Left ventricle myocardium inferior (tissue), 1 donor: Measurements from ENCODE around the gene CARM1. TPM values are rescaled to one million over a fixed set of nuclear protein-coding genes. Genes with fewer than 3 reads are reported as not detected.

Experiments used
- DNase-seq: peaks from one replicate; pipeline ENCODE4 v3.0.0-alpha.2; 2020
- H3K27ac ChIP-seq: fragments of 200-600 bp; replicated peaks from 2 replicates; pipeline ENCODE4 v1.8.0; 2021
- H3K27me3 ChIP-seq: fragments of 200-600 bp; 2 replicates; pipeline ENCODE4 v1.8.0; 2021; ENCODE audit warnings: low read depth
- H3K36me3 ChIP-seq: fragments of 200-600 bp; 2 replicates; pipeline ENCODE4 v1.8.0; 2021
- H3K4me1 ChIP-seq: fragments of 200-600 bp; 2 replicates; pipeline ENCODE4 v1.8.0; 2021
- H3K4me3 ChIP-seq: fragments of 200-600 bp; 2 replicates; pipeline ENCODE4 v1.8.0; 2021; ENCODE audit warnings: mild to moderate bottlenecking, moderate library complexity
- H3K9me3 ChIP-seq: fragments of 200-600 bp; replicated peaks from 2 replicates; pipeline ENCODE4 v1.8.0; 2021
- intact Hi-C: fragments of 100-400 bp; cut with micrococcal nuclease; formaldehyde crosslinking; loops from one replicate; pipeline ENCODE4 v1.11.0; 2022
- total RNA-seq: library from RNA; stranded (reverse); fragmentation: NEBNext Ultra II Directional; extraction: Animal tissue kit (Norgen Biotek cat#: 25700); gene quantifications from one replicate; pipeline ENCODE4 v1.2.1, GENCODE V29; 2021
- TF ChIP-seq, protein P1 (sequence below): fragments of 200-600 bp; IDR thresholded peaks from 2 replicates; pipeline ENCODE4 v1.8.0; 2021; ENCODE audit warnings: antibody characterized with exemption, mild to moderate bottlenecking, borderline replicate concordance
- donor health status: DM: no; HTN: yes; CAD: no; lungs with severe emphysema.

CARM1 gene
- total RNA-seq, 1 donor from 2014 or later = 27.2 TPM

DNA sequence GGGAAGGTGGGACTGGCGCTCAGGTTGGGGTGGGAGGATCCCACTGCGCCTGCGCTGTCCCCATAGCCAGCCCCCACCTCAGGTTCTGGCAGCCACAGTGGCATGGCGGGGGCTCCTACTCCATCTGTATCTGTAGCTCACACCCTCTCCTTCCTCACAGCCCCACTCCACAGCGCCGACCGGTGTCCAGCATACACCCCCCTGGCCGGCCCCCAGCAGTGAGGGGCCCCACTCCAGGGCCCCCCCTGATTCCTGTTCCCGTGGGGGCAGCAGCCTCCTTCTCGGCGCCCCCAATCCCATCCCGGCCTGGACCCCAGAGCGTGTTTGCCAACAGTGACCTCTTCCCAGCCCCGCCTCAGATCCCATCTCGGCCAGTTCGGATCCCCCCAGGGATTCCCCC is 41.4 kb upstream of the CARM1 start:
- peaks cover 93% of the 10 kb centered on the region for H3K36me3 ChIP-seq
- H3K4me3 ChIP-seq = no peak overlapping the region
- intact Hi-C loops = no loop called here
- H3K9me3 ChIP-seq = no peaks in the 10 kb centered on the region
- no peak for DNase-seq
- no peaks in the 10 kb centered on the region for H3K27me3 ChIP-seq
- H3K27ac ChIP-seq = no peak overlapping the region
- TF ChIP-seq, protein P1, sequence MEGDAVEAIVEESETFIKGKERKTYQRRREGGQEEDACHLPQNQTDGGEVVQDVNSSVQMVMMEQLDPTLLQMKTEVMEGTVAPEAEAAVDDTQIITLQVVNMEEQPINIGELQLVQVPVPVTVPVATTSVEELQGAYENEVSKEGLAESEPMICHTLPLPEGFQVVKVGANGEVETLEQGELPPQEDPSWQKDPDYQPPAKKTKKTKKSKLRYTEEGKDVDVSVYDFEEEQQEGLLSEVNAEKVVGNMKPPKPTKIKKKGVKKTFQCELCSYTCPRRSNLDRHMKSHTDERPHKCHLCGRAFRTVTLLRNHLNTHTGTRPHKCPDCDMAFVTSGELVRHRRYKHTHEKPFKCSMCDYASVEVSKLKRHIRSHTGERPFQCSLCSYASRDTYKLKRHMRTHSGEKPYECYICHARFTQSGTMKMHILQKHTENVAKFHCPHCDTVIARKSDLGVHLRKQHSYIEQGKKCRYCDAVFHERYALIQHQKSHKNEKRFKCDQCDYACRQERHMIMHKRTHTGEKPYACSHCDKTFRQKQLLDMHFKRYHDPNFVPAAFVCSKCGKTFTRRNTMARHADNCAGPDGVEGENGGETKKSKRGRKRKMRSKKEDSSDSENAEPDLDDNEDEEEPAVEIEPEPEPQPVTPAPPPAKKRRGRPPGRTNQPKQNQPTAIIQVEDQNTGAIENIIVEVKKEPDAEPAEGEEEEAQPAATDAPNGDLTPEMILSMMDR = no peak
- H3K4me1 ChIP-seq = no peaks in the 10 kb centered on the region

DNA sequence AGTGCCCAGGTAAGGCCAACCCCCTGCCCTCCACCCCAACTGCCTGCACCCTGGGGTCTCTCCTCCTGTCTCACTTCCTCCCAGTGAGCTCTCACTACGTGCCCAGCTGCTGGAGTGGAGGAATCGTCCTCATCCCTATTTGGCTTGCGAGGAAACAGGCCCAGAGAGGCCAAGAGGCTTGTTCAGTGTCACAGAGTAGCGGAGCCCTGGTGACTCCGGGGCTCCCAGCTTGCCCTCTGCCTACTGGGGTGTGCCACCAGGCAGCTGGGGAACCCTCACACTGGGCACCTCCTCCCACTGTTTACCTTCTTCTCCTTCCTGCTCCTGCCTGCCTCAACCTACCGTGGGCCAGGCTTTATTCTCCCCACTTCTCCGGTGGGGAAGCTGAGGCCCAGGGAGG is 41.0 kb upstream of the CARM1 start:
- Histone ChIP-seq H3K4me3 (no peak overlapping the region), H3K27me3 (no peaks in the 10 kb centered on the region), H3K36me3 (peaks cover 91% of the 10 kb centered on the region), H3K9me3 (no peaks in the 10 kb centered on the region), H3K27ac (no peak overlapping the region), H3K4me1 (peaks cover 4% of the 10 kb centered on the region)
- TF ChIP-seq, protein P1 = no peak
- intact Hi-C loops = no loop called here
- no peak for DNase-seq

DNA sequence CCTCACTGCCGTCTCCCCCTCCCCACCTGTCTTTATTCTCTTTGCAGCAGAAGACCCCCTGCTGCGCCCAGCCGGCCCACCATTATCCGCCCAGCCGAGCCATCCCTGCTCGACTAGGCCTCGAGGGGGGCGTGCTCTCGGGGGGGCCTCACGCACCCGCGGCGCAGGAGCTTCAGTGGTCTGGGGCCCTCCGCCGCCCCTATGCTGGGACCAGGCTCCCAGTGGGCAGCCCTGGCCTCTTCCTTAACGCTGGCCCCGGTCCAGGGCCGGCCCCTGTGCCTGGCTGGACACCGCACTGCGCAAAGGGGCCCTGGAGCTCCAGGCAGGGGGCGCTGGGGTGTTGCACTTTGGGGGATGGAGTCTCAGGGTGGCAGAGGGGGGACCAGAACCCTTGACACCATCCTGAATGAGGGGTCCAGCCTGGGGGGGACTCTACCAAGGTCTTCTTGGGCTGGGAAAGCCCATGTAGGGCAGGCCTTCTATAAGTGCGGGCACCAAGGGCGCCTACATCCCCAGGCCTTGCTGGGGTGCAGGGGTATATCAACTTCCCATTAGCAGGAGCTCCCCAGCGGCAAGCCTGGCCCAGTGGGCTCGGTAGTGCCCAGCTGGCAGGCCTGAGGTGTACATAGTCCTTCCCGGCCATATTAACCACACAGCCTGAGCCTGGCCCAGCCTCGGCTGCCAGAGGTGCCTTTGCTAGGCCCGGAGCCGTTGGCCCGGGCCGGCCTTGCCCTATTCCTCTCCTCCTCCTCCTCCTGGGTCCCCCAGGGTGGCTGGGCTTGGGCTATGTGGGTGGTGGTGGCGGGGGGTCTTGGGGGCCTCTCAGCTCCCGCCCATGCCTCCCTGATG is 40.2 kb upstream of the CARM1 start:
- intact Hi-C loops = no loop called here
- Histone ChIP-seq H3K4me3 (no peak overlapping the region), H3K36me3 (peaks cover 83% of the 10 kb centered on the region), H3K4me1 (peaks cover 9% of the 10 kb centered on the region), H3K27me3 (no peaks in the 10 kb centered on the region), H3K9me3 (no peaks in the 10 kb centered on the region), H3K27ac (no peak overlapping the region)
- TF ChIP-seq, protein P1 = no peak
- no peak for DNase-seq

DNA sequence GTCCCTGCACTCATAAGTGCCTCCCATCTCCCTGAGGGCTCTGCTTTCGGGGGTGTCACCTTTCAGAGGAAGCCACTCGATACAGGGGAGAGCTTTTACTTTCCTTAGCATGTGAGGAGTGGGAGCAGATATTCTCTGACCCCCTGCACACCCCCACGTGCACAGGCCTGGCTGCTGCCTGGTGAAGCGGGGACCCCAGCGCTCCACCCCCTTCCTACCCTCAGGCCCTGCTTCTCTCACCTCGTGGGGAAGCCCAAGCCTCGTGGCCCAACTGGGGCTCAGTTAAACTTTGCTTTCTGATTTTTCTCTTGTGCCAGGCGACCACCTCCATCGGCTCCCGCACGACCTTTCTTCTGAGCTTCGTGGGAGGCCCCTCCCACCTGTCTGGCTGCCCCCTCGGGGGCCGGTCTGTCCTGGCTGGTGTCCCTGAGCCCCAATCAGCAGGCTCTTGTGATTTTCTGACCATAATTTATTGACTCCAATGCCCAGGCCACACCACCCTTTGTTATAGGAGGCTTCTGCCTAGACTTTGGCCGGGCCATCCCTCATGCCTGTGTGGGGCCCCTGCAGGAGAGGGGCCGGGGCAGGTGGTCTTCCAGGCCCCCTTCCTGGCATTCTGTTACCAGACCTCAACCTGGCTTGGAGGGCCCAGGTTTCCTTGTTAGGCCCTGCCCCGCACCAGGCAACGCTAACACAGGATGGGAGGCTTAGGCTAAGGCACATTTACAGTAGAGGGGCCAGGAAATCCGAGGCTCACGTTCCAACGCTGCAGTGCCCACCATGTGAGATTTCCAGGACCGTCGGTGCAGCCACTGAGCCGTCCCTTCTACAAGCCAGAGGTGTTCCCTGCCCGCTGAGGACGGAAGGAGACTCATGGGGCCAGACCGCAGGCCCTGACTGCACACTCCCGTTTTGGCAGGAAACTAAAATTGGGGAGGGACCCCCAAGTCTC is 39.1 kb upstream of the CARM1 start:
- intact Hi-C loops = no loop called here
- Histone ChIP-seq H3K27me3 (no peaks in the 10 kb centered on the region), H3K4me3 (no peak overlapping the region), H3K4me1 (peaks cover 18% of the 10 kb centered on the region), H3K27ac (no peak overlapping the region), H3K36me3 (peaks cover 72% of the 10 kb centered on the region), H3K9me3 (peaks cover 7% of the 10 kb centered on the region)
- DNase-seq = no peak
- TF ChIP-seq, protein P1 = no peak

DNA sequence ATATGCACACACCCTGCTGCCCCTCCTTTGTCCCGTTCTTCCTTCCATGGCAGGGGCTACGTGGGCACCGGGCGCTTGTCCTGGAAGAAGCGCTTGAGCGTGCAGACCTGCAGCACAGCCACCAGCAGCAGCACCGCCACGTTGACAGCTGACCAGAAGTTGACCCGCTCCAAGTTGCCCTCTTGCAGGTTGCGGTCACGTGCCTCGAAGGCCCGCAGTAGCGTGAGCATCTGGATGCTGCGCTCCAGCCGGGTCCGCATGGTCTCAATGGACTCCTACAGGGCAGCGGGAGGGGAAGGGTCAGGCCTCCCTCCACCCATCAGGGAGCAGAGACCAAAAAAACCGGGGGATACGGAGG is 38.4 kb upstream of the CARM1 start:
- no peak overlapping the region for H3K4me3 ChIP-seq
- H3K27ac ChIP-seq = no peak overlapping the region
- H3K9me3 ChIP-seq = peaks cover 7% of the 10 kb centered on the region
- TF ChIP-seq, protein P1 = no peak
- no peaks in the 10 kb centered on the region for H3K27me3 ChIP-seq
- peaks cover 18% of the 10 kb centered on the region for H3K4me1 ChIP-seq
- no peak for DNase-seq
- intact Hi-C loops = no loop called here
- H3K36me3 ChIP-seq = peaks cover 65% of the 10 kb centered on the region
